GM21360 (cell line): ENCODE results near the gene SLC2A8.

Experiments
- ATAC-seq: cut with Tn5 transposase; IDR thresholded peaks from one replicate; pipeline ENCODE4 v1.9.1; 2021; ENCODE audit warnings: mild to moderate bottlenecking, moderate library complexity; ENCODE audit not compliant: unreplicated experiment

SLC2A8 gene

GRCh38 chr9:127398715-127399400 is 1.9 kb downstream of the SLC2A8 start:
- no peak for ATAC-seq

GRCh38 chr9:127399736-127400269 is 2.8 kb downstream of the SLC2A8 start:
- ATAC-seq, result no peak

- ATAC-seq, result no peak
Measured at GRCh38 chr9:127402401-127403090, 5.6 kb downstream of the SLC2A8 start.

GRCh38 chr9:127403507-127404192 is 6.7 kb downstream of the SLC2A8 start:
- no peak for ATAC-seq

DNA sequence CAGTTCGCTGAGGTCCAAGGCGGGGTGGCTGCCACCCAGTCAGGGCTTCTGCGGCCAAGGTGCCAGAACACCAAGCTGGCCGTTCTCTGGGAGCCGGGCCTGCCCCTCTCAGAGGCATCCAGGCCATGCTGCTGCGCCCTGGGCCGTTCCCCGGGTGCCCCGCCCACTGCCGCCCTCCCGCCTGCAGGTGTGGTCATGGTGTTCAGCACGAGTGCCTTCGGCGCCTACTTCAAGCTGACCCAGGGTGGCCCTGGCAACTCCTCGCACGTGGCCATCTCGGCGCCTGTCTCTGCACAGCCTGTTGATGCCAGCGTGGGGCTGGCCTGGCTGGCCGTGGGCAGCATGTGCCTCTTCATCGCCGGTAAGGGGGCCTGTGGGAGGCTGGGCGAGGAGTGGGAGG is 7.7 kb downstream of the SLC2A8 start:
- ATAC-seq, result no peak

DNA sequence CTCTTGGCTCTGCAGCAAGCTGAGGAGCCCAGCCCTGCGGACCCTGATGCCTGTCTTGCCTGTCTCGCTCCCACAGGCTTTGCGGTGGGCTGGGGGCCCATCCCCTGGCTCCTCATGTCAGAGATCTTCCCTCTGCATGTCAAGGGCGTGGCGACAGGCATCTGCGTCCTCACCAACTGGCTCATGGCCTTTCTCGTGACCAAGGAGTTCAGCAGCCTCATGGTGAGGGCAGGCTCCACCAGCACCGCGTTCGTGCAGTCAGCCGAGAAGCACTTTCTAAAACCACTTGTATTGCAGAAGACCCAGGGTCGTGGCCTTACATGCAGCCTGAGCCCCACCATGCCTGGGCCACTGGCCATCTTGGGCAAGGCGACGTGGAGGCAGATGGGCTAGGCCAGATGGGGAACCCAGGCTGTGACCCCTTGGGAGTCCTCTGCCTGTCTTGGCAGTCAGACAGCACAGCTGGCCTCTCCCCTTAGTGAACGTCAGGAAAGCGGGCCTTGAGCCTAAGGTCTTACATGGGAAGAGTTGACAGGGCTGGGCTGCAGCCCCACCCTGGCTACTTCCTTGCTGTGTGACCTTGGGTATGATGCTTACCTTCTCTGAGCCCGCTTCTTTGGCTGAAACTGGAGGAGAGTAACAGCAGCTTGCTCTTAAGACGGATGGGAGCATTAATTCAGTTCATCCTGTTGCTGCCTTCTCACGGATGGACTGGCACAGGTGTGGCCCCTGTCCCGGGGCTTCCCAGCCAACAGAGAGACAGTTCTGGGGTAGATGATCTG is 8.6 kb downstream of the SLC2A8 start:
- no peak for ATAC-seq

DNA sequence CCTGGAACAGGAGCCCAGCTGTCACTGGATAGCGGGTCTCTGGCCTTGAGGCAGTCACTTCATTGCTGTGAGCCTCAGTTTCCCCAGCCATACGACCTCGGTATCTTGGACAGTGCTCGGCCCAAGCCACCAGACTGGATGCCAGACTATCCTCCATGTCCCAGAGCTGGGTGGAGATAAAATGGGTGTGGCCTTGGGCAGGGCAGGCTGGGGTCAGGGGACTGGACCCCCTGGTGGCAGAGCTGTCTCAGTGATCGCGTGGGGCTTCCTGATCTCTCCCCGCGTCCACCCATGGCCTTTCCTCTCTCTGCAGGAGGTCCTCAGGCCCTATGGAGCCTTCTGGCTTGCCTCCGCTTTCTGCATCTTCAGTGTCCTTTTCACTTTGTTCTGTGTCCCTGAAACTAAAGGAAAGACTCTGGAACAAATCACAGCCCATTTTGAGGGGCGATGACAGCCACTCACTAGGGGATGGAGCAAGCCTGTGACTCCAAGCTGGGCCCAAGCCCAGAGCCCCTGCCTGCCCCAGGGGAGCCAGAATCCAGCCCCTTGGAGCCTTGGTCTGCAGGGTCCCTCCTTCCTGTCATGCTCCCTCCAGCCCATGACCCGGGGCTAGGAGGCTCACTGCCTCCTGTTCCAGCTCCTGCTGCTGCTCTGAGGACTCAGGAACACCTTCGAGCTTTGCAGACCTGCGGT is 10.0 kb downstream of the SLC2A8 start:
- no peak for ATAC-seq

DNA sequence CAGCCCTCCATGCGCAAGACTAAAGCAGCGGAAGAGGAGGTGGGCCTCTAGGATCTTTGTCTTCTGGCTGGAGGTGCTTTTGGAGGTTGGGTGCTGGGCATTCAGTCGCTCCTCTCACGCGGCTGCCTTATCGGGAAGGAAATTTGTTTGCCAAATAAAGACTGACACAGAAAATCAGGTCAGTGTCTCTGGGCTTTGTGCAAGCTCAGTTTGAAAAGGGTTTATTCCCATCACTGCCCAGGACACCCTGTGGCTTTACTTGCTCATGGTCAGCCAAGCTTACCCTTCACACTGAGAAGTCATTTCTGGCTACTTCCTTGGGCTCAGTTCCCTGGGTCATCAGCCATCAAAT is 10.5 kb downstream of the SLC2A8 start:
- no peak for ATAC-seq

GRCh38 chr9:127411122-127411521 is 14.2 kb downstream of the SLC2A8 start:
- ATAC-seq, result no peak

DNA sequence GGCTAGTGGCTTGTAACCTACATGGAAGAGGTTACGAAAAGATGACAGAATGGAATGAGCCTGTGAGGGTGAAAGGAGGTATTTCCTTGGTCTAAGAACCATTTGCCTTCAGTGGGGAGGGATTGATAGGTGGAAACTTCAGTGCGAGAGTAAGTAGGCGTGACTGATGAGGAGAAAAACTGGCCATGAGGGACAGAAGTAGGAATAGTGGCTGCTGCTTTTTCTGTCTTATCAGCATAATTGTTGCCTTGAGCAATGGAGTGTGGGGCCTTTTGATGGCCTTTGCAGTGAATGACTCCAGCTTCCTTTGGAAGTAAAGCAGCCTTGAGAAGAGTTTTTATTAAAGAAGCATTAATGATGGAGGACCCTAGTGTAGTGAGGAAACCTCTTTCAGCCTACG is 18.2 kb downstream of the SLC2A8 start:
- no peak for ATAC-seq

DNA sequence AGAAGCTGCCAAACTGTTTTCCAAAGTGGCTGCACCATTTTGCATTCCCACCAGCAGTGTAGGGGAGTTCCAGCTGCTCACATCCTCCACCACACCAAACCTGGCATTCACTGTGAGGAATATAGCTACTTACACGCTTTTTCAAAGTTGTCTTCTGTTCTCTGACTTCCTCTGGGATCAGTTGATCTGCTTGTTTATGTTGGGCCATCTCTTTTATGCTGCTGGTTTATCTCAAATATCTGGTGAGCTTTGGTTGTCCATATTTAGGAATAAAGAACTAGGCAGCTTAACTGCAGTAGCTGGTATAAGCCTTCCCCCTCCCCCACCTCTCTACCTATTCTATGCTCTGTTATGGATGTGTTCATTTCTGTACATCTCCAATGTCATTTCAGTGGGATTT is 18.7 kb downstream of the SLC2A8 start:
- ATAC-seq, result no peak

GRCh38 chr9:127417131-127418036 is 20.4 kb downstream of the SLC2A8 start:
- ATAC-seq, result no peak

DNA sequence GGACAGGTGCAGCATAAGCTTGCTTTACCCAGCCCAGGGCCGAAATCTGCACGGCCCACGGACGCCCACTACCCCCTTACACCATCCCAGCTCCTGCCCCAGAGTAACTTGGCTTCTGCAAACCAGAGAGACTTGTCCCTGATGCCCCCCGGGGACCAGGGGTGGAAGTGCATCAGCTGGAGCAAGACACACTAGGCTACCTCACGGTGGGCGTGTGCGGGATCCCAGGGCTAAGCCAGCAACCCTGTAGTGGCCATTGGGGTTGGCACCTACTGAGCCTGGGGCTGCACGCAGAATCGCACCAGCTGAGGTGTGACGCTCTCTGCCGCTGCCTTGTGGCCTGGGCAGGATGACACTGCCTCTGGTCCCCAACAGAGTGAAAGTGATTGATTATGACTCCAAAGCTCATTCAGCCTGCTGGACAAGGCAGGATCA is 21.1 kb downstream of the SLC2A8 start:
- ATAC-seq, result no peak

DNA sequence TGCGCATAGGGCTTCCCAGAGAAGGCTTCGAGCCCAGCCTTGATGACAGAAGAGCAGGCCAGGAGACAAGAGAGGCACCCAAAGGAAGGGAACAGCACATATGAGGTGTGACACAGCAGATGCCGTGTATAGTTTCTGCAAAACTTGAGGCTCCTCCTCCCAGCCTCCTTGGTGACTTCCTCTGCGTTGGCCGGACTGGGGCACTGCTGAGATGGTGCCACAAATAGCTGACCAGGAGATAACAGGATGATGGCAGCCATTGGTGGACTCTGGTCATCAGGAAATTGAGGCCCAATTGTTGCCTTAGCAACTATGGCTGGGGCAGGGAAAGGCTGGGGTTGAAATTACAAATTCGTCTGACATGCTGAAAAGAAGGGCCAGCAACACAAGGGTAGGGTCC is 22.4 kb downstream of the SLC2A8 start:
- ATAC-seq, result no peak

DNA sequence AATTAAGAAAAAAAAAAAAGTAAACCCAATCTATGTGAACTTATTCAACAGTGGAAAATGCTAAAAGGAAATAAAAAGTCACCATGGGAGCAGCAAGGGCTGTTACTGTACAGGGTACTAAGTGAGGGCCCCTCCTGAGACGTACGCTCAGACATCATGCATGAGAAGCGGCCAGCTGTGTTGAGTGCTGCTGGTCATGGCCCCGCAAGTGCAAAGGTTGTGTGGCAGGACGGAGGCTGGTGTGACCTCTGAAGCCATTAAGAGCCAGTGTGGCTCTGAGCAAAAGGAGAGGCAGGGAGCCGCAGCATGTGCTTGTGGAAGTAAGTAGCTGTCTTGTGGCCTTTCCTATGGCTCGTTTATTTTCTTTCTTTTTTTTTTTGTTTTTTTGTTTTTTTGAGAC is 24.1 kb downstream of the SLC2A8 start:
- no peak for ATAC-seq

DNA sequence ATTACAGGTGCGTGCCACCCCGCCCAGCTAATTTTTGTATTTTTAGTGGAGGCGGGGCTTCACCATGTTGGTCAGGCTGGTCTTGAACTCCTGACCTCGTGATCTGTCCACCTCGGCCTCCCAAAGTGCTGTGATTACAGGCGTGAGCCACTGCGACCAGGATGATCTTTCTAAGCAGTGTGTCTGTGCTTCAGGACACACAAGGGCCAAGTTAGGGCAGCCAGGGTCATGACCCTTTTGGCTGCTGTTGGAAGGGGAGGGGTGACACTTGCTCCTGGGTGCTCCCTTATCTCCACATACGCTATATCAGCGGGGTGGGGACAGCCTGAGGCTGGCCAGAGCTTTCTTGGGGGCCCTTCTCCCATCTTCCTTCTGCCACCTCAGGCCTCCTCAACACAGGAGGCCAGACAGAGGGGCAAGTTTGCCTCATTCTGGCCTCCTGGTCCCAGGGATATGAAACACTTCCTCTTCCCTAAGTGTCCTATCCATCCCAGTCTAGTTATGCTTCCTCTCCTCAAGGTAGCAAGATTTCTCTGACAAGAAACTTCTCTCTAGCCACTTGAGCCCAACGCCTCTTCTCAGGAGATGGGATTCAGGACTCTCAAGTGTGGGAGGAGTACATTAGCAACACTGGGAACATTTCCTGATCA is 25.3 kb downstream of the SLC2A8 start:
- no peak for ATAC-seq

- ATAC-seq, result no peak
Measured at GRCh38 chr9:127422787-127423186, 25.8 kb downstream of the SLC2A8 start.

GRCh38 chr9:127423476-127423933 is 26.5 kb downstream of the SLC2A8 start:
- ATAC-seq, result no peak
